ENCODE measurements around the gene PRRX2.

PRRX2 gene

DNA sequence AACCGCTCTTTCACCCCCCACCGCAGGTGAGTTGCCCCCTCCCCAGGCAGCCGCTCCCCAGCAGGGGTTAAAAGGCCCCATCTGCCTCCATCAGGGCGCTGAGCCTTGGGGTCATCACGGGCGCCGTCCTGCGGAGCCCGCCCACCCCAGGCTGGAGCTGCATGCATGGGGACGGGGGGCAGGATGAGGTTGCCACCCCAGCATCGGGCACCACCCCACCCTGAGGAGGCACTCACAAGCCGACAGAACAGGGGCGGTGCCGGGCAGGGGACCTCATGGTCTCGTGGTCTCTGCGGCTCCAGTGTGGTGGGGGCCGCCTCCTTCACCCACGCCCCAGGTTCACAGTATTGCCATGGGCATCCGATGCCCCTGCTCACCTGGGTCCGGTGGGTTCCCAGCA is 70.9 kb downstream of the PRRX2 start:
- TF ChIP-seq TOX (CRISPR knock-in tag; IDR thresholded peaks at IDR 0.05; ENCODE audit: borderline replicate concordance) = no peak
- no peak for TF ChIP-seq TCF4 (CRISPR knock-in tag; IDR thresholded peaks at IDR 0.05; ENCODE audit: borderline replicate concordance)
- TF ChIP-seq ZFP30 (CRISPR knock-in tag; IDR thresholded peaks at IDR 0.05) = no peak
- no peak for TF ChIP-seq CSDC2 (CRISPR knock-in tag; IDR thresholded peaks at IDR 0.05)
- TF ChIP-seq ESRRG (CRISPR knock-in tag; IDR thresholded peaks at IDR 0.05) = no peak
- TF ChIP-seq RARB (CRISPR knock-in tag; IDR thresholded peaks at IDR 0.05) = no peak
- no peak for ATAC-seq

GRCh38 chr9:129737479-129738274 is 72.2 kb downstream of the PRRX2 start:
- TF ChIP-seq ZFP3 (CRISPR knock-in tag; IDR thresholded peaks at IDR 0.05) (peak; percentile 93), RARB (CRISPR knock-in tag; IDR thresholded peaks at IDR 0.05) (no peak), GLIS3 (CRISPR knock-in tag; IDR thresholded peaks at IDR 0.05) (no peak)
- ATAC-seq = peak; percentile 95

GRCh38 chr9:129739432-129739831 is 74.0 kb downstream of the PRRX2 start:
- ATAC-seq = no peak
- TF ChIP-seq ZC3H10 (CRISPR knock-in tag; IDR thresholded peaks at IDR 0.05) = no peak
- TF ChIP-seq GLIS3 (CRISPR knock-in tag; IDR thresholded peaks at IDR 0.05) = no peak
- no peak for TF ChIP-seq PATZ1 (CRISPR knock-in tag; IDR thresholded peaks at IDR 0.05; ENCODE audit: borderline replicate concordance)
- no peak for TF ChIP-seq TOX (CRISPR knock-in tag; IDR thresholded peaks at IDR 0.05; ENCODE audit: borderline replicate concordance)
- no peak for TF ChIP-seq PPARA (CRISPR knock-in tag; IDR thresholded peaks at IDR 0.05; ENCODE audit: borderline replicate concordance)

- no peak for ATAC-seq
- TF ChIP-seq, protein P1, sequence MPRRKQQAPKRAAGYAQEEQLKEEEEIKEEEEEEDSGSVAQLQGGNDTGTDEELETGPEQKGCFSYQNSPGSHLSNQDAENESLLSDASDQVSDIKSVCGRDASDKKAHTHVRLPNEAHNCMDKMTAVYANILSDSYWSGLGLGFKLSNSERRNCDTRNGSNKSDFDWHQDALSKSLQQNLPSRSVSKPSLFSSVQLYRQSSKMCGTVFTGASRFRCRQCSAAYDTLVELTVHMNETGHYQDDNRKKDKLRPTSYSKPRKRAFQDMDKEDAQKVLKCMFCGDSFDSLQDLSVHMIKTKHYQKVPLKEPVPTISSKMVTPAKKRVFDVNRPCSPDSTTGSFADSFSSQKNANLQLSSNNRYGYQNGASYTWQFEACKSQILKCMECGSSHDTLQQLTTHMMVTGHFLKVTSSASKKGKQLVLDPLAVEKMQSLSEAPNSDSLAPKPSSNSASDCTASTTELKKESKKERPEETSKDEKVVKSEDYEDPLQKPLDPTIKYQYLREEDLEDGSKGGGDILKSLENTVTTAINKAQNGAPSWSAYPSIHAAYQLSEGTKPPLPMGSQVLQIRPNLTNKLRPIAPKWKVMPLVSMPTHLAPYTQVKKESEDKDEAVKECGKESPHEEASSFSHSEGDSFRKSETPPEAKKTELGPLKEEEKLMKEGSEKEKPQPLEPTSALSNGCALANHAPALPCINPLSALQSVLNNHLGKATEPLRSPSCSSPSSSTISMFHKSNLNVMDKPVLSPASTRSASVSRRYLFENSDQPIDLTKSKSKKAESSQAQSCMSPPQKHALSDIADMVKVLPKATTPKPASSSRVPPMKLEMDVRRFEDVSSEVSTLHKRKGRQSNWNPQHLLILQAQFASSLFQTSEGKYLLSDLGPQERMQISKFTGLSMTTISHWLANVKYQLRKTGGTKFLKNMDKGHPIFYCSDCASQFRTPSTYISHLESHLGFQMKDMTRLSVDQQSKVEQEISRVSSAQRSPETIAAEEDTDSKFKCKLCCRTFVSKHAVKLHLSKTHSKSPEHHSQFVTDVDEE (CRISPR knock-in tag; IDR thresholded peaks at IDR 0.05) = no peak
- TF ChIP-seq ZNF8 (CRISPR knock-in tag; IDR thresholded peaks at IDR 0.05) = no peak
- no peak for TF ChIP-seq OSR1 (CRISPR knock-in tag; IDR thresholded peaks at IDR 0.05)
- no peak for TF ChIP-seq ZNF565 (CRISPR knock-in tag; conservative IDR thresholded peaks at IDR 0.05; ENCODE audit: low read depth)
- no peak for TF ChIP-seq ARNTL (CRISPR knock-in tag; IDR thresholded peaks at IDR 0.05; ENCODE audit: borderline replicate concordance, low read depth)
- no peak for TF ChIP-seq ZNF70 (CRISPR knock-in tag; IDR thresholded peaks at IDR 0.05)
- no peak for TF ChIP-seq ZFP3 (CRISPR knock-in tag; IDR thresholded peaks at IDR 0.05)
- TF ChIP-seq GLIS3 (CRISPR knock-in tag; IDR thresholded peaks at IDR 0.05) = no peak
- no peak for TF ChIP-seq RARB (CRISPR knock-in tag; IDR thresholded peaks at IDR 0.05)
- no peak for TF ChIP-seq ZFP30 (CRISPR knock-in tag; IDR thresholded peaks at IDR 0.05)
- no peak for TF ChIP-seq BACH2 (CRISPR knock-in tag; IDR thresholded peaks at IDR 0.05; ENCODE audit: borderline replicate concordance)
- TF ChIP-seq SNAI2 (CRISPR knock-in tag; IDR thresholded peaks at IDR 0.05) = no peak
- TF ChIP-seq PATZ1 (CRISPR knock-in tag; IDR thresholded peaks at IDR 0.05; ENCODE audit: borderline replicate concordance) = no peak
- TF ChIP-seq, protein P2, sequence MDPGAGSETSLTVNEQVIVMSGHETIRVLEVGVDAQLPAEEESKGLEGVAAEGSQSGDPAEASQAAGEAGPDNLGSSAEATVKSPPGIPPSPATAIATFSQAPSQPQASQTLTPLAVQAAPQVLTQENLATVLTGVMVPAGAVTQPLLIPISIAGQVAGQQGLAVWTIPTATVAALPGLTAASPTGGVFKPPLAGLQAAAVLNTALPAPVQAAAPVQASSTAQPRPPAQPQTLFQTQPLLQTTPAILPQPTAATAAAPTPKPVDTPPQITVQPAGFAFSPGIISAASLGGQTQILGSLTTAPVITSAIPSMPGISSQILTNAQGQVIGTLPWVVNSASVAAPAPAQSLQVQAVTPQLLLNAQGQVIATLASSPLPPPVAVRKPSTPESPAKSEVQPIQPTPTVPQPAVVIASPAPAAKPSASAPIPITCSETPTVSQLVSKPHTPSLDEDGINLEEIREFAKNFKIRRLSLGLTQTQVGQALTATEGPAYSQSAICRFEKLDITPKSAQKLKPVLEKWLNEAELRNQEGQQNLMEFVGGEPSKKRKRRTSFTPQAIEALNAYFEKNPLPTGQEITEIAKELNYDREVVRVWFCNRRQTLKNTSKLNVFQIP (CRISPR knock-in tag; IDR thresholded peaks at IDR 0.05; ENCODE audit: borderline replicate concordance, low read depth) = no peak
- no peak for TF ChIP-seq TOX (CRISPR knock-in tag; IDR thresholded peaks at IDR 0.05; ENCODE audit: borderline replicate concordance)
- no peak for TF ChIP-seq PPARA (CRISPR knock-in tag; IDR thresholded peaks at IDR 0.05; ENCODE audit: borderline replicate concordance)
Measured at GRCh38 chr9:129740174-129740573, 74.7 kb downstream of the PRRX2 start.
